ENCODE measurements around the gene ACTL10.

Gene ACTL10

DNA sequence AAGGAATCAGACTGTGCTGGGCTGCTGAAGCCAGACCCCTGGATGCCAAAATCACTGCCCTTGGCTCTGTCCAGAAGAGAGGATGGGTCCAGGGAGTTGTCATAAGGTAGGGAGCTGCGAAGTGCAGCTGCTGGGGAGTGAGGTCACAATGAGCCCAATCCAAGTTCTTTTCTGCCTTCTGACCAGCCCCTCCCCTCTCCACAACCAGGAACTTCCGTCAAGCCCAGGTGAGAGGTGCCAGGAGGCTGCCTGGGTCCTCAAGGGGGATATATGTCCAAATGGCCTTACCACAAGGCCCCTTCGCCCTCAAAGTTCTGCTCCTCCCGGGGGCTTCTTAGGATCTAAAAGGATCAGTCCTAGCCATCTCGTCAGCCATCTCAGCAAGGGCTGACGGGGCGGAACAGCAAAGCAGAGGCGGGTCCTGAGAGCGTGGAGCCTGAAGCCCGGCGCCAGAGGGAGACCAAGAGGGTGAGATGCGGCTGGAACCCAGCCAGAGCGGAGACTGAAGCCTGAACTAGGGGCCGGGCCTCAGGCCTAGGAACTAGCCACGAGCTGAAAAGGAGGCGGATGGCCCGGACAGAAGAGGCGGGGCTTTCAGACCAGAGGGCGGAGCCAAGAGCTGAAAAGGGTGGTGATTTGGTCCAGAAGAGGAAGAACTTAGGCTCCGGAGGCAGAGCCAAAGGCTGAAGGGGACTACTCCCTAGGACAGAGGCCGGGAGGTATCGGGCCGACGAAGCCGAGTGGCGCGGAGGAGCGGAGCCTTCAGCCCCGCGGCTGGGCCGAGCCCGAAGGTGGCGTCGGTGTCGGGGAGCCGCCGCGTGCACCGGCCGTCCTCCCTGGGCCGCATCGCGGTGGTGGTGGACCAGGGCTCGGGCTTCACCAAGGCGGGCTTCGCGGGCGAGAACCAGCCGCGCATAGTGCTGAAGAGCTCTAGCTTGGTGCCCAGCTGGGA is at the start of gene ACTL10:
ACTL10 (plus strand) TSS at position 651 of the 952 bp plus-strand sequence. CDS start 555 bp downstream, outside the sequence.
- Histone ChIP-seq H3K9me3 (ENCODE audit: control insufficient read depth in 2 of 2, low read length in 2 of 2) (no peaks in the 10 kb centered on the region), H3K9ac (ENCODE audit: low read depth in 1 of 2, low read length in 2 of 2) (peak within 1 kb of the TSS; percentile 70 to 80), H3K4me3 (ENCODE audit: low read length in 2 of 2) (peak within 1 kb of the TSS; percentile 70 to 74), H3K27me3 (ENCODE audit: control insufficient read depth in 2 of 2, insufficient read depth in 2 of 2, low read length in 2 of 2) (no peaks in the 10 kb centered on the region), H3K36me3 (ENCODE audit: control insufficient read depth in 2 of 2, insufficient read depth in 2 of 2, low read length in 2 of 2) (peaks cover 13 to 20% of the 10 kb centered on the region in 2 donors), H3K4me1 (ENCODE audit: control insufficient read depth in 2 of 2, insufficient read depth in 2 of 2, low read length in 2 of 2) (peaks cover 37 to 39% of the 10 kb centered on the region in 2 donors), H3K27ac (ENCODE audit: low read depth in 2 of 2, low read length in 2 of 2) (peak within 1 kb of the TSS; percentile 94 to 95)

DNA sequence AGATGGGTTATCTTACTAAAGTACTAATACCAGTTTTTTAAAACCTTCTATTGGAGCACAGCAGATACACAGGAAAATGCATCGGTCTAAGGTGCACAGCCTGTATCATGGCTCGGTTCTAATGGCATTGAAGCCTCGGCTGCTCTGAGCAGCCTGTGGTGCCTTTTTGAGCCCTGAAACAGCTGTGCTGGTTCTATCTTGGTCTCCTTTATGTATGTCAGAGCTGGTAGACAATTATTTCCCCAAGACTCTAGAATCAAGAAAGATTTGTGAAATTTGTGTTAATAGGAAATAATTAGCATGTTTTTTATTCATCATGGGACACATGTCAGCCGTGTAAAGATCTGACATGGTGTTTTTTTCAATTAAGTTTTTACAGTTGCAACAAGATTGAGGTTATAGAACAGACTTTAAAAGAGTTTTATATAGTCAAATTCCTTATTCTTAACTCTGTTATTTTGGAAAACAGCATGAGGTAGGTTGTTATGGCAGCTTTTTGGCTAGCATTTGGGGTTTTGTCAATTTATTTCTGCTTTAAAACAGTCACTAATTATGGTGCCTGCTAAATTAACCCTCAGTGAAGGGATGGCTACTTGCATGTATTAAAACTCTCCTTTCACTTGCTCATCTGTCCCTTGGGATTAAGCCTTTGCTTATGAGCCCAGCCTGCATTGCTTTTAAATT is 44.9 kb upstream of the ACTL10 start:
- Histone ChIP-seq H3K36me3 (ENCODE audit: control insufficient read depth in 2 of 2, insufficient read depth in 2 of 2, low read length in 2 of 2) (peaks cover 32 to 43% of the 10 kb centered on the region in 2 donors), H3K4me3 (ENCODE audit: low read length in 2 of 2) (no peak overlapping the region), H3K4me1 (ENCODE audit: control insufficient read depth in 2 of 2, insufficient read depth in 2 of 2, low read length in 2 of 2) (no peaks in the 10 kb centered on the region), H3K27ac (ENCODE audit: low read depth in 2 of 2, low read length in 2 of 2) (no peak overlapping the region), H3K27me3 (ENCODE audit: control insufficient read depth in 2 of 2, insufficient read depth in 2 of 2, low read length in 2 of 2) (no peaks in the 10 kb centered on the region), H3K9me3 (ENCODE audit: control insufficient read depth in 2 of 2, low read length in 2 of 2) (no peaks in the 10 kb centered on the region), H3K9ac (ENCODE audit: low read depth in 1 of 2, low read length in 2 of 2) (no peak overlapping the region)

DNA sequence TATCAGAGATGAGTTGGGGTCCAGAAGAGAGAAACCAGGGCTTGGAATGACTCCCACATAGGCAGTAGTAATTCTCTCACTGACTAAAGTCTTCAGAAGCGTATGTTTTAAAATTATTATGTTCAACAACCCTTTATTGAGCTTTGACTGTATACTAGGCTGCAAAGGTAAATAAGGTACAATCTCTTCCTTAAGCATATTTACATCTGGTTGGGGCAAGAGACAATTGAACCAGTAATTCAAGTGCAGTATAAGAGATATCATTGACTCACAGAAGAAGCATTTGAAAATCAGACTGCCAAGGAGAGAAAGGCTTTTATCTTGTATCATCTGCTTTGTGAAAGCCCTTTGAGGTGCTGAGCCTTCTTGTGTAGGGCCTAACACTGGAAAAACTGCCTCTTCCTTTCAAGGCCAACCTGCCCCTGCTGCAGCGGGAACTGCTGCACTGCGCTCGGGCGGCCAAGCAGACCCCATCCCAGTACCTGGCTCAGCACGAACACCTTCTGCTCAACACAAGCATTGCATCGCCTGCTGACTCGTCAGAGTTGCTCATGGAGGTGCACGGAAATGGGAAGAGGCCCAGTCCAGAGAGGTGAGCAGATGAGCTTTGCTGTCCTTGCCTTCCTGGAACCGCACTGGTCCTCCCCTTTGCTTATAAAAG is 43.9 kb upstream of the ACTL10 start:
- Histone ChIP-seq H3K27ac (ENCODE audit: low read depth in 2 of 2, low read length in 2 of 2) (no peak overlapping the region), H3K36me3 (ENCODE audit: control insufficient read depth in 2 of 2, insufficient read depth in 2 of 2, low read length in 2 of 2) (peaks cover 30 to 47% of the 10 kb centered on the region in 2 donors), H3K9ac (ENCODE audit: low read depth in 1 of 2, low read length in 2 of 2) (no peak overlapping the region), H3K27me3 (ENCODE audit: control insufficient read depth in 2 of 2, insufficient read depth in 2 of 2, low read length in 2 of 2) (no peaks in the 10 kb centered on the region), H3K4me1 (ENCODE audit: control insufficient read depth in 2 of 2, insufficient read depth in 2 of 2, low read length in 2 of 2) (no peaks in the 10 kb centered on the region), H3K9me3 (ENCODE audit: control insufficient read depth in 2 of 2, low read length in 2 of 2) (no peaks in the 10 kb centered on the region), H3K4me3 (ENCODE audit: low read length in 2 of 2) (no peak overlapping the region)

DNA sequence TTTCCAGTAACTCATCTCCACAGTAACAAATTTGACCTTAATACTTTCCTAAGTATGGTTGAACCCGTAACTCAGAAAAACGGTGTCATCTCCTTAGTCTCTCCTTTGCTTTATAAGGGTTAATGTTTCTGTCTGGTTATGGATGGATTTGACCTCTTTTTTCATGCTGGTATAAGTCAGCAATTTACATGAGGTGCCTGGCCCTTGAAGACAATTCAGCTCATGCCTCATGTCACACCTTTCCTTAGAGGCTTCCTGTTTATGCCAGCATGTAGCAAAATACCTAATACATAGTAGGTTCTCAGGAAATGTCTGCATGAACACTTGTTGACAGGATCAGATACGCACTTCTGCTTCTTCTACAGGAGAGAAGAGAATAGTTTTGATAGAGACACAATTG is 42.3 kb upstream of the ACTL10 start:
- H3K9me3 ChIP-seq (ENCODE audit: control insufficient read depth in 2 of 2, low read length in 2 of 2), result no peaks in the 10 kb centered on the region
- H3K36me3 ChIP-seq (ENCODE audit: control insufficient read depth in 2 of 2, insufficient read depth in 2 of 2, low read length in 2 of 2), result peaks cover 42 to 57% of the 10 kb centered on the region in 2 donors
- H3K4me1 ChIP-seq (ENCODE audit: control insufficient read depth in 2 of 2, insufficient read depth in 2 of 2, low read length in 2 of 2), result no peaks in the 10 kb centered on the region
- no peaks in the 10 kb centered on the region for H3K27me3 ChIP-seq (ENCODE audit: control insufficient read depth in 2 of 2, insufficient read depth in 2 of 2, low read length in 2 of 2)
- H3K27ac ChIP-seq (ENCODE audit: low read depth in 2 of 2, low read length in 2 of 2), result no peak overlapping the region
- no peak overlapping the region for H3K4me3 ChIP-seq (ENCODE audit: low read length in 2 of 2)
- no peak overlapping the region for H3K9ac ChIP-seq (ENCODE audit: low read depth in 1 of 2, low read length in 2 of 2)

DNA sequence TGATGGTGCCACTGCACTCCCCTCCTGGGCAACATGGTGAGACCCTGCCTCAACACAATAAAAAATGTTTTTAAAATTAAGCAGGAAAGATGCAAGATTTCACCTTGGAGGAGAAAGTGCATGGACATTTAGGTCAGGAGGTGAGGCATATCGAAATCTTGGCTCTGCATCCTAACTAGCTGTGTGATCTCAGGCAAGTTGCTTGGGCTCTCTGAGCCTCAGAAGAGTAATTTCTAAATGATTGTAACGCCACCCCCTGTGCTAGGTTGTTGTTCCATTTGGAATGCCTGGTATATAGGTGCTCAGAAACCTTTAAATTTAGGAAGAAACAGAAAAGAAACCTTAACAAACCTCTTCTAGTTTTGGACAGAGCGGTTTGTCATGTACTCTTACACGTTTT is 40.6 kb upstream of the ACTL10 start:
- Histone ChIP-seq H3K4me1 (ENCODE audit: control insufficient read depth in 2 of 2, insufficient read depth in 2 of 2, low read length in 2 of 2) (no peaks in the 10 kb centered on the region), H3K27ac (ENCODE audit: low read depth in 2 of 2, low read length in 2 of 2) (no peak overlapping the region), H3K27me3 (ENCODE audit: control insufficient read depth in 2 of 2, insufficient read depth in 2 of 2, low read length in 2 of 2) (no peaks in the 10 kb centered on the region), H3K9ac (ENCODE audit: low read depth in 1 of 2, low read length in 2 of 2) (no peak overlapping the region), H3K4me3 (ENCODE audit: low read length in 2 of 2) (no peak overlapping the region), H3K9me3 (ENCODE audit: control insufficient read depth in 2 of 2, low read length in 2 of 2) (no peaks in the 10 kb centered on the region), H3K36me3 (ENCODE audit: control insufficient read depth in 2 of 2, insufficient read depth in 2 of 2, low read length in 2 of 2) (peaks cover 51 to 65% of the 10 kb centered on the region in 2 donors)

DNA sequence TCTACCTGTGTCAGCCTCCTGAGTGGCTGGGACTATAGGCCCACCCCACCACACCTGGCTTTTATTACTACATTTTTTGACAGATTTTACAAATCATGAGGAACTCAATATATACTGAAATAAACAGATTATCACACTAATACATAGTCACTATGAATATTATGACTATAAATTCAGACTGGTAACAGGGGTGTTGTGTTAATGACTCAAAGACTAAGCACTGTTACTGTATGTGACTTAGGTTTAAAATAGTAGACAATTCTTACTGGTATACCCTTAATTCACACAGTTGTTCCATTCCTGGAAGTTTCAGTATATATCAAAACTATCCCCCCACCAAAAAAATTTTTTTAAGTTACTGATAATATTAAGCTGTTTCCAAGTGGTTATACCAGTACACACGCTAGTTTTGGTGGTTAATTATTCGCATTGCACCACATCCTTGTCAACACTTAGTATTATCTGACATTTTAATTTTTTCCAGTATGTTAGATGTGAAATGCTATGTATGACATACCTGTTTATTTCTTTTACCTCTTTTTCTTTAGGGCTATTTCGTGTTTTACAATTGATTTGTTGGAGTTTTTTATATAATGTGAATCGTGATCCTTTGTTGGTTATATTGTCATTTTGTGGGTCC is 39.0 kb upstream of the ACTL10 start:
- Histone ChIP-seq H3K27ac (ENCODE audit: low read depth in 2 of 2, low read length in 2 of 2) (no peak overlapping the region), H3K27me3 (ENCODE audit: control insufficient read depth in 2 of 2, insufficient read depth in 2 of 2, low read length in 2 of 2) (no peaks in the 10 kb centered on the region), H3K9ac (ENCODE audit: low read depth in 1 of 2, low read length in 2 of 2) (no peak overlapping the region), H3K4me3 (ENCODE audit: low read length in 2 of 2) (no peak overlapping the region), H3K9me3 (ENCODE audit: control insufficient read depth in 2 of 2, low read length in 2 of 2) (no peaks in the 10 kb centered on the region), H3K4me1 (ENCODE audit: control insufficient read depth in 2 of 2, insufficient read depth in 2 of 2, low read length in 2 of 2) (no peaks in the 10 kb centered on the region), H3K36me3 (ENCODE audit: control insufficient read depth in 2 of 2, insufficient read depth in 2 of 2, low read length in 2 of 2) (peaks cover 57 to 67% of the 10 kb centered on the region in 2 donors)

DNA sequence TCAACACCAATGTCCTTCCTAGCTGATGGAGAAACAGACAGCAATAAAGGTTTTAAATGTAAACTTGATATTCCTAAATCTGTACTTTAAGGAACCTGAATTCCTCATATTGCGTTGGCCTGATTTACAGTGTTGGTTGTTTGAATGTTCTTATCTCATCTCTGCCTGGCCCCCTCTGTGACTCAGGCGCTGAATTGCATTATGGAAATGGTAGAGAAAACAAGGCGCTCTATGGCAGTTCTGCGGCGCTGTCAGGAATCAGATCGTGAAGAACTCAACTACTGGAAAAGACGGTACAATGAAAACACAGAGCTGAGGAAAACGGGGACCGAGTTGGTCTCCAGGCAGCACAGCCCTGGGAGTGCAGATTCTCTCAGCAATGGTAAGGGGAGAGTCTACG is 37.2 kb upstream of the ACTL10 start:
- Histone ChIP-seq H3K27ac (ENCODE audit: low read depth in 2 of 2, low read length in 2 of 2) (no peak overlapping the region), H3K4me3 (ENCODE audit: low read length in 2 of 2) (no peak overlapping the region), H3K9ac (ENCODE audit: low read depth in 1 of 2, low read length in 2 of 2) (no peak overlapping the region), H3K27me3 (ENCODE audit: control insufficient read depth in 2 of 2, insufficient read depth in 2 of 2, low read length in 2 of 2) (no peaks in the 10 kb centered on the region), H3K9me3 (ENCODE audit: control insufficient read depth in 2 of 2, low read length in 2 of 2) (no peaks in the 10 kb centered on the region), H3K36me3 (ENCODE audit: control insufficient read depth in 2 of 2, insufficient read depth in 2 of 2, low read length in 2 of 2) (peaks cover 47 to 64% of the 10 kb centered on the region in 2 donors), H3K4me1 (ENCODE audit: control insufficient read depth in 2 of 2, insufficient read depth in 2 of 2, low read length in 2 of 2) (no peaks in the 10 kb centered on the region)

DNA sequence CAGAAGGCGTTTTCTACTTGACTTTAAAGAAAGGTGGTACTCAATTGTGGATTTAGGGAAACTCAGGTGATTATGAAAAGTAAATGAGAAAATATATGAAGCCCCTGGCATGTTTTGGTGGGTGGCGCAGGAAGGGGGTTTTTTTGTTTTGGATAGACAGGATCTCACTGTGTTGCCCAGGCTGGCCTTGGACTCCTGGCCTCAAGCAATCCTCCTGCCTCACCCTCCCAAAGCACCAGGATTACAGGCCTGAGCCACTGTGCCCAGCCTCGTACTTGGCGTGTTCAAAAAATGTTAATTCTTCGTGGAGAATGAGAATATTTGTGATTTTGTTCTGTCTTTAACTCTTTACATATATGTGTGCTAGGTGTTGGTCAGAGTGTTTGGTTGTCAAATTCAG is 36.8 kb upstream of the ACTL10 start:
- Histone ChIP-seq H3K9me3 (ENCODE audit: control insufficient read depth in 2 of 2, low read length in 2 of 2) (no peaks in the 10 kb centered on the region), H3K4me3 (ENCODE audit: low read length in 2 of 2) (no peak overlapping the region), H3K27me3 (ENCODE audit: control insufficient read depth in 2 of 2, insufficient read depth in 2 of 2, low read length in 2 of 2) (no peaks in the 10 kb centered on the region), H3K27ac (ENCODE audit: low read depth in 2 of 2, low read length in 2 of 2) (no peak overlapping the region), H3K9ac (ENCODE audit: low read depth in 1 of 2, low read length in 2 of 2) (no peak overlapping the region), H3K36me3 (ENCODE audit: control insufficient read depth in 2 of 2, insufficient read depth in 2 of 2, low read length in 2 of 2) (peaks cover 43 to 59% of the 10 kb centered on the region in 2 donors), H3K4me1 (ENCODE audit: control insufficient read depth in 2 of 2, insufficient read depth in 2 of 2, low read length in 2 of 2) (no peaks in the 10 kb centered on the region)

DNA sequence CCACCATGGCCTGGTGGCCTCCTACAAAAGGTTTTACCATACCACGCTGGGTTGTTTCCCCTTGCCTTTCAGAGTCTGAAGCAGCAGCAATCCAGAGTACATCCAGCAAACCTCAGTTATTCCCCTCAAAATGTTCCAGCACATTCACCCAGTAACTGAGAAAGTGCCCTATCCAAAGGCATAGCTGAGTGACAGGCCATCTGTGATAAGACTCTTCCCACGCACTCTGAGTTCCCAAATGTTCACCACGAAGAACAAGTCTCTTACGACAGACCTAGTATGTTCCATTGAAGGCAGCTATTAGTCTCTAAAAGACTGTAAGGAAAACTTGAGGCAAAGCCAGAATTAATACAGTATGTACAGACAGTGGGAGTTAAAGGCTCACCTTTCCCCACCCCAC is 36.2 kb upstream of the ACTL10 start:
- no peaks in the 10 kb centered on the region for H3K4me1 ChIP-seq (ENCODE audit: control insufficient read depth in 2 of 2, insufficient read depth in 2 of 2, low read length in 2 of 2)
- H3K9me3 ChIP-seq (ENCODE audit: control insufficient read depth in 2 of 2, low read length in 2 of 2), result no peaks in the 10 kb centered on the region
- H3K27ac ChIP-seq (ENCODE audit: low read depth in 2 of 2, low read length in 2 of 2), result no peak overlapping the region
- no peaks in the 10 kb centered on the region for H3K27me3 ChIP-seq (ENCODE audit: control insufficient read depth in 2 of 2, insufficient read depth in 2 of 2, low read length in 2 of 2)
- H3K36me3 ChIP-seq (ENCODE audit: control insufficient read depth in 2 of 2, insufficient read depth in 2 of 2, low read length in 2 of 2), result peaks cover 47 to 63% of the 10 kb centered on the region in 2 donors
- no peak overlapping the region for H3K9ac ChIP-seq (ENCODE audit: low read depth in 1 of 2, low read length in 2 of 2)
- no peak overlapping the region for H3K4me3 ChIP-seq (ENCODE audit: low read length in 2 of 2)
